Left lung (tissue), 10 donors: Measurements from ENCODE around the gene HEPH. TPM values are rescaled to one million over a fixed set of nuclear protein-coding genes. Genes with fewer than 3 reads are reported as not detected.

ENCODE experiments used
- ATAC-seq: fragments of 200-7000 bp; cut with Tn5 transposase; one replicate; pipeline ENCODE4 v1.9.1; 2020; ENCODE audit warnings: moderate library complexity
- DNase-seq, 4 donors: peaks; one replicate each; pipeline ENCODE4 v3.0.0-alpha.2; 2013 to 2020
- H3K27ac ChIP-seq, 2 donors: fragments of 200-600 bp; sonication (generic) in 1 of 2; one replicate each; pipeline versions ENCODE4 v1.5.0 to v1.8.0; 2020 to 2021
- H3K27me3 ChIP-seq, 2 donors: fragments of 200-600 bp; sonication (generic) in 1 of 2; one replicate each; pipeline versions ENCODE4 v1.5.0 to v1.8.0; 2020 to 2021
- H3K36me3 ChIP-seq, 2 donors: fragments of 200-600 bp; sonication (generic) in 1 of 2; one replicate each; pipeline versions ENCODE4 v1.5.0 to v1.8.0; 2020 to 2021
- H3K4me1 ChIP-seq, 2 donors: fragments of 200-600 bp; one replicate each; pipeline ENCODE4 v1.8.0; 2021
- H3K4me3 ChIP-seq, 2 donors: fragments of 200-600 bp; sonication (generic) in 1 of 2; one replicate each; pipeline versions ENCODE4 v1.5.0 to v1.8.0; 2020 to 2021; ENCODE audit warnings: mild to moderate bottlenecking in 1 of 2
- H3K9me3 ChIP-seq, 2 donors: fragments of 200-600 bp; sonication (generic) in 1 of 2; one replicate each; pipeline versions ENCODE4 v1.5.0 to v1.8.0; 2020 to 2021
- CTCF ChIP-seq, 2 donors: fragments of 200-600 bp; sonication (generic) in 1 of 2; IDR thresholded peaks; one replicate each; pipeline versions ENCODE4 v1.5.0 to v1.8.0; 2021; ENCODE audit warnings: antibody characterized with exemption in 2 of 2
- intact Hi-C, 2 donors: fragments of 100-400 bp; cut with DNase I; formaldehyde crosslinking; loops; one replicate each; pipeline versions ENCODE4 v1.11.2 to v1.14.2; 2022
- polyA plus RNA-seq, 6 donors: library from polyadenylated mRNA; unstranded; fragments of 120-200 nt; gene quantifications; one replicate each; pipeline ENCODE4 v1.2.1, GENCODE V29; 2013; ENCODE audit not compliant: insufficient read length in 6 of 6
- total RNA-seq, 2 donors: library from RNA; stranded (reverse); fragmentation: NEBNext Ultra II Directional; extraction: Animal tissue kit (Norgen Biotek cat#: 25700); gene quantifications; one replicate each; pipeline ENCODE4 v1.2.1, GENCODE V29; 2021
- donor health status: DM: no; HTN: yes; CAD: no.
- donor health status: DM: no; HTN: no; CAD: no.

The HEPH gene
- total and polyA plus RNA-seq, 8 donors = 11.8 to 57.0 (median 41.7) TPM

GRCh38 chrX:66163447-66163846, 600 bp upstream of the HEPH start:
- Histone ChIP-seq H3K36me3 (no peaks in the 10 kb centered on the region), H3K27ac (no peak overlapping the region), H3K9me3 (no peaks in the 10 kb centered on the region), H3K4me1 (no peaks in the 10 kb centered on the region), H3K27me3 (no peaks in the 10 kb centered on the region), H3K4me3 (no peak overlapping the region)
- DNase-seq (no peak), ATAC-seq (no peak)
- intact Hi-C loops = no loop called here
- TF ChIP-seq CTCF (IDR thresholded peaks at IDR 0.05) = no peak

- Histone ChIP-seq H3K27ac (no peak overlapping the region), H3K27me3 (no peaks in the 10 kb centered on the region), H3K36me3 (no peaks in the 10 kb centered on the region), H3K4me3 (peak overlapping the region; percentile 2 to 11), H3K4me1 (no peaks in the 10 kb centered on the region), H3K9me3 (no peaks in the 10 kb centered on the region)
- intact Hi-C loops = no loop called here
- no peak for TF ChIP-seq CTCF (IDR thresholded peaks at IDR 0.05)
- DNase-seq (no peak), ATAC-seq (no peak)
Observed at GRCh38 chrX:66164470-66164869, 423 bp downstream of the HEPH start.

DNA sequence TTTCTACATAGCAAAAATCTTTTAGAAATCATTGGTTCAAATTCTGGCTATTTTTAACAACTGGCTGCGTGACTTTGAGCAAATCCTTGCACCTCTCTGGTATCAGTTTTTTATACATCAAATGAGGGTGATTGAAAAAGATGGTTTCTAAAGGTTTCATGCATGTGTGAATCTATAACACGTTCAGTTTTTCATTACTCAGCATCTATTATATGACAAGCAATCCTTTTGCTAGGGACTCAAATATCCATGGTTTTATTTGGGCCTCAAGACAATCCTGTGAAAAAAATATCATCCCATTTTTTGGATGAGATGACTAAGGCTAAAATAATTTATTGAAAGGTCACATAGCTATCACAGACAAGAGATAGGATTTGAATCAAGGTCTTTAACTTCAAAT, 884 bp downstream of the HEPH start:
- intact Hi-C loops = no loop called here
- Histone ChIP-seq H3K27ac (no peak overlapping the region), H3K9me3 (no peaks in the 10 kb centered on the region), H3K4me1 (no peaks in the 10 kb centered on the region), H3K36me3 (no peaks in the 10 kb centered on the region), H3K27me3 (no peaks in the 10 kb centered on the region), H3K4me3 (peak overlapping the region in 1 of 2 donors; percentile 11)
- DNase-seq = no peak
- no peak for TF ChIP-seq CTCF (IDR thresholded peaks at IDR 0.05)
- ATAC-seq = no peak

- Histone ChIP-seq H3K36me3 (no peaks in the 10 kb centered on the region), H3K27me3 (no peaks in the 10 kb centered on the region), H3K4me1 (no peaks in the 10 kb centered on the region), H3K4me3 (no peak overlapping the region), H3K9me3 (no peaks in the 10 kb centered on the region), H3K27ac (no peak overlapping the region)
- DNase-seq (no peak), ATAC-seq (no peak)
- TF ChIP-seq CTCF (IDR thresholded peaks at IDR 0.05) = no peak
- intact Hi-C loops = no loop called here
Observed at GRCh38 chrX:66166671-66167070, 2.6 kb downstream of the HEPH start.

GRCh38 chrX:66167431-66167830, 3.4 kb downstream of the HEPH start:
- no peak overlapping the region for H3K27ac ChIP-seq
- intact Hi-C loops = no loop called here
- H3K36me3 ChIP-seq = no peaks in the 10 kb centered on the region
- no peaks in the 10 kb centered on the region for H3K9me3 ChIP-seq
- DNase-seq (no peak), ATAC-seq (no peak)
- no peak for TF ChIP-seq CTCF (IDR thresholded peaks at IDR 0.05)
- no peak overlapping the region for H3K4me3 ChIP-seq
- no peaks in the 10 kb centered on the region for H3K27me3 ChIP-seq
- H3K4me1 ChIP-seq = no peaks in the 10 kb centered on the region
